NCI-H226 (cell line): ENCODE measurements around the gene PASK.
"Not testable (repeated sequence)": the region's sequence is repeated elsewhere in the genome, so short reads cannot be mapped to it uniquely, and the experiment has no call there.

ENCODE experiments used
- DNase-seq: peaks from one replicate; pipeline ENCODE4 v3.0.0-alpha.2; 2015

PASK gene

GRCh38 chr2:241123816-241124536 is 25.3 kb downstream of the PASK start:
- no peak for DNase-seq

GRCh38 chr2:241122376-241123002 is 26.8 kb downstream of the PASK start:
- DNase-seq, result no peak

GRCh38 chr2:241121008-241121407 is 28.3 kb downstream of the PASK start:
- DNase-seq, result no peak

- no peak for DNase-seq
These were observed 28.8 kb downstream of the PASK start for GRCh38 chr2:241120440-241120839.

GRCh38 chr2:241118737-241119505 is 30.4 kb downstream of the PASK start:
- no peak for DNase-seq

GRCh38 chr2:241116606-241117560 is 32.4 kb downstream of the PASK start:
- no peak for DNase-seq

GRCh38 chr2:241115361-241115760 is 33.9 kb downstream of the PASK start:
- no peak for DNase-seq

- DNase-seq, result no peak
These were observed 34.4 kb downstream of the PASK start for GRCh38 chr2:241114836-241115235.

GRCh38 chr2:241112592-241112991 is 36.7 kb downstream of the PASK start:
- no peak for DNase-seq

GRCh38 chr2:241112046-241112445 is 37.2 kb downstream of the PASK start:
- DNase-seq, result no peak

GRCh38 chr2:241111440-241111805 is 37.8 kb downstream of the PASK start:
- no peak for DNase-seq

GRCh38 chr2:241110607-241111439 is 38.4 kb downstream of the PASK start:
- DNase-seq, result no peak

GRCh38 chr2:241110089-241110606 is 39.1 kb downstream of the PASK start:
- no peak for DNase-seq

GRCh38 chr2:241109210-241110088 is 39.8 kb downstream of the PASK start:
- DNase-seq, result no peak

- no peak for DNase-seq
These were observed 40.7 kb downstream of the PASK start for GRCh38 chr2:241108271-241109209.

- DNase-seq, result no peak
These were observed 42.1 kb downstream of the PASK start for GRCh38 chr2:241107031-241107783.

GRCh38 chr2:241105641-241106040 is 43.6 kb downstream of the PASK start:
- no peak for DNase-seq

- not testable (repeated sequence) for DNase-seq
These were observed 44.7 kb downstream of the PASK start for GRCh38 chr2:241104611-241105010.

GRCh38 chr2:241103176-241103595 is 46.1 kb downstream of the PASK start:
- no peak for DNase-seq
